Mesenchymal stem cell (in vitro differentiated cells and primary cell): ENCODE data around the gene RERE.
A peak's percentile ranks its signal among the peaks of the same experiment; 100 is the strongest.

Experiments used
- DNase-seq: peaks from one replicate; pipeline ENCODE4 v3.0.0-alpha.2; 2013
- H2AFZ ChIP-seq: one replicate; pipeline ENCODE4 v1.6.1; 2013; ENCODE audit warnings: low read depth, mild to moderate bottlenecking, control low read depth, inconsistent platforms, low read length, moderate library complexity
- H2AK5ac ChIP-seq: 2 replicates; pipeline ENCODE4 v1.6.1; 2013; ENCODE audit warnings: low read length, moderate library complexity, mild to moderate bottlenecking, inconsistent platforms; ENCODE audit not compliant: severe bottlenecking
- H2BK120ac ChIP-seq: one replicate; pipeline ENCODE4 v1.6.1; 2013; ENCODE audit warnings: low read depth, mild to moderate bottlenecking, inconsistent platforms, low read length, moderate library complexity
- H2BK12ac ChIP-seq, 2 experiments: one replicate each; pipeline ENCODE4 v1.6.1; 2013; ENCODE audit warnings: inconsistent platforms in 2 of 2, low read length in 2 of 2, mild to moderate bottlenecking in 2 of 2, moderate library complexity in 2 of 2, control low read depth in 1 of 2
- H2BK15ac ChIP-seq: one replicate; pipeline ENCODE4 v1.6.1; 2013; ENCODE audit warnings: mild to moderate bottlenecking, low read depth, inconsistent platforms; ENCODE audit not compliant: poor library complexity, severe bottlenecking
- H2BK5ac ChIP-seq: 2 replicates; pipeline ENCODE4 v1.6.1; 2013; ENCODE audit warnings: low read depth, mild to moderate bottlenecking, low read length, control low read depth, inconsistent platforms; ENCODE audit not compliant: poor library complexity, severe bottlenecking
- H3K14ac ChIP-seq, 2 experiments: one replicate each; pipeline ENCODE4 v1.6.1; 2013; ENCODE audit warnings: inconsistent platforms in 2 of 2, low read length in 2 of 2, control low read depth in 1 of 2, mild to moderate bottlenecking in 1 of 2, moderate library complexity in 1 of 2
- H3K18ac ChIP-seq, 2 experiments: one replicate each; pipeline ENCODE4 v1.6.1; 2013; ENCODE audit warnings: inconsistent platforms in 2 of 2, low read length in 2 of 2, control low read depth in 1 of 2, low read depth in 1 of 2, mild to moderate bottlenecking in 1 of 2
- H3K23ac ChIP-seq, 2 experiments: one replicate each; pipeline ENCODE4 v1.6.1; 2013; ENCODE audit warnings: inconsistent platforms in 2 of 2, low read length in 2 of 2, mild to moderate bottlenecking in 2 of 2, moderate library complexity in 2 of 2, control low read depth in 1 of 2
- H3K27ac ChIP-seq: 2 replicates; pipeline ENCODE4 v1.5.1; 2013; ENCODE audit warnings: mild to moderate bottlenecking, moderate library complexity, low read length, control low read depth, inconsistent platforms; ENCODE audit not compliant: poor library complexity, severe bottlenecking
- H3K27me3 ChIP-seq, 2 experiments: 2 replicates each; pipeline versions ENCODE4 v1.6.1 to v1.7.0; 2013; ENCODE audit warnings: low read length in 2 of 2, mild to moderate bottlenecking in 2 of 2, moderate library complexity in 2 of 2, control low read depth in 1 of 2, inconsistent platforms in 1 of 2; ENCODE audit not compliant: control insufficient read depth in 1 of 2, insufficient read depth in 1 of 2
- H3K36me3 ChIP-seq, 2 experiments: 2 replicates each; pipeline versions ENCODE4 v1.6.1 to v1.7.0; 2013; ENCODE audit warnings: low read length in 2 of 2, control low read depth in 1 of 2, inconsistent platforms in 1 of 2, low read depth in 1 of 2, mild to moderate bottlenecking in 1 of 2; ENCODE audit not compliant: insufficient read depth in 2 of 2, control insufficient read depth in 1 of 2
- H3K4ac ChIP-seq, 2 experiments: one replicate each; pipeline ENCODE4 v1.6.1; 2013; ENCODE audit warnings: inconsistent platforms in 2 of 2, low read length in 2 of 2, mild to moderate bottlenecking in 2 of 2, moderate library complexity in 2 of 2, control low read depth in 1 of 2, low read depth in 1 of 2
- H3K4me1 ChIP-seq: 2 replicates; pipeline ENCODE4 v1.6.1; 2013; ENCODE audit warnings: low read depth, low read length, control low read depth; ENCODE audit not compliant: control insufficient read depth, insufficient read depth
- H3K4me2 ChIP-seq: 2 replicates; pipeline ENCODE4 v1.6.1; 2013; ENCODE audit warnings: low read length, mild to moderate bottlenecking, inconsistent platforms; ENCODE audit not compliant: poor library complexity, severe bottlenecking
- H3K4me3 ChIP-seq, 2 experiments: 2 replicates each; pipeline versions ENCODE4 v1.5.1 to v1.7.0; 2013; ENCODE audit warnings: low read length in 2 of 2, mild to moderate bottlenecking in 2 of 2, control low read depth in 1 of 2, low read depth in 1 of 2; ENCODE audit not compliant: insufficient read depth in 1 of 2
- H3K79me1 ChIP-seq: replicated peaks from 2 replicates; pipeline ENCODE4 v1.6.1; 2013; ENCODE audit warnings: mild to moderate bottlenecking, control low read depth, low read length, inconsistent platforms; ENCODE audit not compliant: poor library complexity, severe bottlenecking
- H3K9ac ChIP-seq: 2 replicates; pipeline ENCODE4 v1.7.0; 2013; ENCODE audit warnings: mild to moderate bottlenecking, low read length, moderate library complexity
- H3K9me3 ChIP-seq: 2 replicates; pipeline ENCODE4 v1.7.0; 2013; ENCODE audit warnings: mild to moderate bottlenecking, low read length; ENCODE audit not compliant: control insufficient read depth
- H4K8ac ChIP-seq: one replicate; pipeline ENCODE4 v1.6.1; 2013; ENCODE audit warnings: inconsistent platforms, mild to moderate bottlenecking, low read length, moderate library complexity
- H4K91ac ChIP-seq: one replicate; pipeline ENCODE4 v1.6.1; 2013; ENCODE audit warnings: mild to moderate bottlenecking, low read length, inconsistent platforms
- WGBS: methylation state at CpG from one replicate; pipeline ENCODE4 v1.1.7; 2013; ENCODE audit warnings: mixed read lengths; 5-methylcytosine and 5-hydroxymethylcytosine counted together

RERE gene

DNA sequence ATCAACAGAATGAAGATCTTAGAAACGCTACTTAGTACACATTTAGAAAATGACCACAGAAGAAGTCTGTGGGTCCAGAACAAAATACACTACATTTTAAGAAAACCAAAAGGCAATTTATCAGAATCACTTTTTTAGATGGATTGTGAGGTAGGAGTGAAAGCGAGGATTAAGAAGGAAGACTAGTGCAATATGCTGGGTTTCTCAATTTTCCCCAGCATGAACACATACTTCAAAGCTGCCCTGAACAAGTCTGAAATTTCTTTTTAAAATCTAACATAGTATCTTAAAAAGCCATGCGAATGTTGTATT, 299.0 kb downstream of the RERE start:
- Histone ChIP-seq H4K8ac (no peak overlapping the region), H4K91ac (no peak overlapping the region), H3K27ac (no peak overlapping the region), H3K27me3 (no peaks in the 10 kb centered on the region), H3K36me3 (peaks cover 5 to 9% of the 10 kb centered on the region in 2 experiments), H3K23ac (no peak overlapping the region), H3K4me1 (peaks cover 5% of the 10 kb centered on the region), H3K18ac (no peak overlapping the region), H2BK12ac (no peak overlapping the region), H2BK120ac (no peak overlapping the region), H2BK5ac (no peak overlapping the region), H3K9me3 (no peaks in the 10 kb centered on the region), H2AK5ac (no peak overlapping the region), H3K4me3 (no peak overlapping the region), H3K14ac (no peak overlapping the region), H3K4me2 (no peak overlapping the region), H2AFZ (no peak overlapping the region), H3K9ac (no peak overlapping the region), H2BK15ac (no peak overlapping the region), H3K4ac (no peak overlapping the region), H3K79me1 (peaks cover 37% of the 10 kb centered on the region)
- no peak for DNase-seq
- WGBS, result 100% methylated on average over 1 of the region's 3 CpGs

DNA sequence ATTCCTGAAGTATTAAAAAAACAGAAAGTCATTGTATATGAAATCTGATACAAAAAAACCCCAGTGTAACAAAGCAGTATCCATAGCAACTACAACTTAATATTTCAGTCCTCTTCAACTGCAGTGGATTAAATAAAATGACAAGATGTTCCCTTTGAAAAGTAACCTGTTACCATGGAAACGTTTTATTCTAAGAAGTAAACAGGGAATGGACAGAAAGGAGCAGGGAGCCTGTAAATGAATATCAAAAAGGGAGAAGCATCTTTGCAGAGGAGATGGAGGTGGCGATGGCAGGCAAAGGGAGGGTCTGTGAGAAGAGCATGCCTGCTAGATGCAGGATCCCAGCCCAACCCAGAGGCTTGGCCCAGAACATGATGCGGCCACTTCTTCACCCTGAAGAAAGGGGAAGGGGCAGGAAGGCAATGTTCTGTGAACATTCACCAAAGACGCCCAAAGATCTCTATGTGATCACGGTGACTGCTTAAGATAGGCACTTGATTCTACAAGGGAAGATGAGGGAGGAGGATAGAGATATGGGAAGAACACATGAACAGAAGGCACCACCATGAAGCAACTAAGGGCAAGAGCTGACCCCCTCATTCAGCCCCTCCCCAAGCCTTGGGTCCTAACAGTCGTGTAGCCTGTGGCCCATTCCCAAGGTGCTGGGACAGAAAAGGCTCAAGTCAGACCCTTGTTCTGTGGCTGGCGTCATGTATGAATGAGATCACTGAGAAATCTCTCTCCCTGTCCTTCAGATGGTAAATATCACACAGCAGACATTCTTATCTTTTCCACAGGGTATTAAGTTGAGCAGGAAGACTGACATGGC, 299.6 kb downstream of the RERE start:
- H2BK5ac ChIP-seq, result no peak overlapping the region
- no peak overlapping the region for H2BK15ac ChIP-seq
- H2BK120ac ChIP-seq, result no peak overlapping the region
- H3K4me2 ChIP-seq, result no peak overlapping the region
- no peak overlapping the region for H3K27ac ChIP-seq
- H3K9me3 ChIP-seq, result no peaks in the 10 kb centered on the region
- no peak overlapping the region for H4K8ac ChIP-seq
- DNase-seq, result peak; percentile 70
- peak overlapping the region; percentile 70 for H2AK5ac ChIP-seq
- H4K91ac ChIP-seq, result no peak overlapping the region
- H3K27me3 ChIP-seq, result no peaks in the 10 kb centered on the region
- peak overlapping the region; percentile 2 to 67 for H3K18ac ChIP-seq
- peak overlapping the region in 1 of 2 experiments; percentile 45 for H2BK12ac ChIP-seq
- peaks cover 5% of the 10 kb centered on the region for H3K4me1 ChIP-seq
- H3K14ac ChIP-seq, result peak overlapping the region in 1 of 2 experiments; percentile 48
- peaks cover 33% of the 10 kb centered on the region for H3K79me1 ChIP-seq
- H3K4me3 ChIP-seq, result no peak overlapping the region
- no peak overlapping the region for H3K23ac ChIP-seq
- WGBS, result 97% methylated on average over 7 of the region's 7 CpGs
- H3K9ac ChIP-seq, result peak overlapping the region; percentile 75
- H3K36me3 ChIP-seq, result peaks cover 5 to 8% of the 10 kb centered on the region in 2 experiments
- H3K4ac ChIP-seq, result no peak overlapping the region
- no peak overlapping the region for H2AFZ ChIP-seq

DNA sequence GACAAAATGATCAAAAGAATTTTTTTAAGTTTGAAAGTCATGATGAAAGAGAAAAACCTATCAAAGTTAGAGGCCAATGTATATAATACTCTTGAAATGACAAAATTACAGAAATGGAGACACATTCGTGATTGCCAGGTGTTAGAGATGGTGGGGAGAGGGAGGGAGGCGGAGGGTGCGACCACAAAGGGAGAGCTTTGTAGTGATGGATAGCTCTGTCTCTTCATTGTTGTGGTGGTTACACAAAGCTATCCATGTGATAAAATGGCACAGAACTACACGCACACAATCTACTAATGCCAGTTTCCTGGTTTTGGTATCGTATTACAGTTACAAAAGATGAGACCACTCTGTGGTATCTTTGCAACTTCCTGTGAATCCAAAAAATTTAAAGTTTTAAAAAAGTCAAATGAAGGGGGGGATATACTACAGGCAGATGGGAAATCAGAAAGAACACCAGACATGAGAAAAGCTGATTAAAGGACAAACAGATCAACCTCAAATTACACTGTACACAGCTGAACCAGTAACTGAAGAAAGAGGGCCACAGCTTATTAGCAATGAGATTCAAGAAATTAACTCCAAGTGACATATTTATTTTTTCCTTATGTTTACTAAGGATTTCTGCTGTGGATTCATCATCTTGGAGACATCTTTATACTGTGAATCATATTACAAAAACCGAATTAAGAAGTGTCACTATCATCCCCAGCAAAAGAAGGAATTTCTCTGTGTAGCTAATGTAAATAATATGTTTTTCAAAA, 300.5 kb downstream of the RERE start:
- Histone ChIP-seq H3K9me3 (no peaks in the 10 kb centered on the region), H3K27ac (no peak overlapping the region), H3K4me1 (peaks cover 7% of the 10 kb centered on the region), H2BK5ac (no peak overlapping the region), H2AFZ (no peak overlapping the region), H2BK12ac (no peak overlapping the region), H3K9ac (peak overlapping the region; percentile 75), H4K91ac (no peak overlapping the region), H2BK15ac (no peak overlapping the region), H3K4me2 (no peak overlapping the region), H3K4ac (peak overlapping the region in 1 of 2 experiments; percentile 71), H2BK120ac (no peak overlapping the region), H3K4me3 (no peak overlapping the region), H3K23ac (no peak overlapping the region), H3K36me3 (peaks cover 5 to 10% of the 10 kb centered on the region in 2 experiments), H3K18ac (no peak overlapping the region), H3K79me1 (peaks cover 37% of the 10 kb centered on the region), H3K14ac (no peak overlapping the region), H3K27me3 (no peaks in the 10 kb centered on the region), H4K8ac (peak overlapping the region; percentile 69), H2AK5ac (no peak overlapping the region)
- no peak for DNase-seq
- WGBS, result 96% methylated on average over 4 of the region's 6 CpGs

DNA sequence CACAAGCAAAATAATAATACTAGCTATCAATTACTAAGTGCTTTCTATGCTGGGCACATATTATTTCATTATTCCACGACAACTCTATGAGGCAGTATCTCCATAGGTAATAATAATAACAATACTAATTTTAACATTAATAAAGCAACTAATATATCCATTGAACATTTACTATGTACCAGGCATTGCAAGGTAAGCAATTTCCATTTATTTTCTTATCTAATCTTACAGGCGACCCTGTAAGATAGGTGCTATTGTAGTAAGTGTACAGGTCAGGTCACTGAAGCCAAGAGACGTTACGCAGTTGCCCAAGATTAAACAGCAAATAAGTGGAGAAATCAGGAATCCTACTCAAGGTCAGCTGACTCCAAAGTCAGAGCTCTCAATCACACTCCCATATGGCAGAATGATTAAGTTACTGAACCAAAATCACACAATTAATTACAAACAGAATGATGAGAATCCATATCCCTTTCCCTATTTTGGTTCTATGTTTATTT, 301.1 kb downstream of the RERE start:
- H3K18ac ChIP-seq, result no peak overlapping the region
- H3K9ac ChIP-seq, result peak overlapping the region; percentile 75
- no peak overlapping the region for H3K4me3 ChIP-seq
- no peak overlapping the region for H3K4me2 ChIP-seq
- no peak for DNase-seq
- no peak overlapping the region for H3K4ac ChIP-seq
- H2BK15ac ChIP-seq, result no peak overlapping the region
- no peak overlapping the region for H4K8ac ChIP-seq
- H2BK5ac ChIP-seq, result no peak overlapping the region
- no peaks in the 10 kb centered on the region for H3K27me3 ChIP-seq
- H3K36me3 ChIP-seq, result peaks cover 3 to 10% of the 10 kb centered on the region in 2 experiments
- H3K27ac ChIP-seq, result no peak overlapping the region
- peaks cover 41% of the 10 kb centered on the region for H3K79me1 ChIP-seq
- no peaks in the 10 kb centered on the region for H3K9me3 ChIP-seq
- no peak overlapping the region for H2AFZ ChIP-seq
- H2BK12ac ChIP-seq, result no peak overlapping the region
- no peak overlapping the region for H2AK5ac ChIP-seq
- no peak overlapping the region for H3K14ac ChIP-seq
- WGBS, result 96% methylated on average over 3 of the region's 4 CpGs
- H3K4me1 ChIP-seq, result peaks cover 8% of the 10 kb centered on the region
- H4K91ac ChIP-seq, result no peak overlapping the region
- no peak overlapping the region for H2BK120ac ChIP-seq
- no peak overlapping the region for H3K23ac ChIP-seq
